Middle frontal gyrus (tissue), 1 donor: ENCODE measurements around the gene CAPZA2.
"Not testable (repeated sequence)": the region's sequence is repeated elsewhere in the genome, so short reads cannot be mapped to it uniquely, and the experiment has no call there.

Experiments
- DNase-seq: peaks from one replicate; pipeline ENCODE4 v3.0.0-alpha.2; 2015; ENCODE audit warnings: low spot score; ENCODE audit errors: extremely low spot score

The CAPZA2 gene

DNA sequence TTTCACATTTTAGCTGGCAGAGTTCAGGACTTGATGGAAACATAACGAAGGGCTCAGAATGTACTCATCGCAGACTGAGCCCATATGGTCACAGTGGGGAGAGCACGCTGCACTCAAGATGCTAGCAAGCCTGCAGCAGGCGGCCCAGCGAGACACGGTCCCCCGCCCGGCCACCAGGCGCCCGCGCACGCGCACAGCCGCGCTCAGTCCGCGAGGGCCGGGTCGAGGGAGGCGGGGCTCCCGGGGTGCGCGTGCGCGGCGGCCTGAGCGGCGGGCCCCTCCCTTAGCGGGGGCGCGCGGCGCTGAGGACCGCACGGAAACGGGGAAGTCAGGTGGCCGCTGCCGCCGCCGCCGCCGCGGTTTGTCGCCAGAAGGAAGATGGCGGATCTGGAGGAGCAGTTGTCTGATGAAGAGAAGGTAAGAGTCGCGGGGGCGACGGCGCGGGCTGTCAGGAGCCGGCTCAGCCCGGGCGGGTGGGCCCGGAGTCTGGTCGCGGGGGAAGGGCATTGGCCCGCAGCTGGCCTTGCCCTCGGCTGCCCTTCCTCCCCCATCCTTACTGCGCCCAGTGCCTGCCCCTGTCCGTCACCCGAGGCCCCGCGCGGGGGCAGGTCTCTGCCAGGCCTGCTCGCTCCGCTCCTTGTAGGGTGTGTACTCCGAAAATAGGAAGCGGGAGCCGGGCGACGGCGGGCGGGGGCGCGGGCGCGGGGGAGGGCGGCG, at the start of gene CAPZA2:
Gene CAPZA2, plus strand, starts transcription at position 354 of the 717 bp plus-strand sequence. Its CDS starts 25 bp downstream, at position 379.
- DNase-seq: peak; percentile 86

DNA sequence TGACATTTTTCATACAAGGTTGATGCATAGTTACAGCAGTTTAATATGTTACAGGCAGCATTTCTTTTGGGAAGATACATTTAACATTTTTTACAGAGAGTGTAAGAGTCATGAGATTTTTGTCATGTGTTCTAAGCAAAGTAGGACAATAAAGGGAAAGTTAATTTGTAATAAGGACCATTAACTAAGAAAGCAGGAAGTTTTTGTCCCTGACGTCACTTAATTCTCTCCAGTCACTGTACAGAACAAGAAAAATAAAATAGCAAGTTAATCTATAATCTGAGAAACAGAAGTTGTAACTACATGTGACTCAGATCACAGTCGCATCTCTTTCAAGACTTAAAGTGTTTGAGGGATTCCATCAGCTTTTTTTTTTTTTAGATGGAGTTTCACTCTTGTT, 49.5 kb upstream of the CAPZA2 start:
- no peak for DNase-seq

DNA sequence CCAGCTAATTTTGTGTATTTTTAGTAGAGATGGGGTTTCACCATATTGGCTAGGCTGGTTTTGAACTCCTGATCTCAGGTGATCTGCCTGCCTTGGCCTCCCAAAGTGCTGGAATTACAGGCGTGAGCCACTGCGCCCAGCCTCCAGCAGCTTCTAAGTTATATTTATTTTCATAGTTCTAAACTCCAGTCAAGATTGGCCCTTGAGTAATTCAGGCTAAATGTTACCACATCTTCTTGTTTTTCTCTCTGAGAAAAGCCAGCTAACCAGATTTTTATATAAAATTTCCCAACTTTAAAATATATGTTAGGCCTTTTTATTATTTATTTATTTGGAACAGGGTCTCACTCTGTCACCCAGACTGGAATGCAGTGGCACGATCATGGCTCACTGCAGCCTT, 49.0 kb upstream of the CAPZA2 start:
- not testable (repeated sequence) for DNase-seq

DNA sequence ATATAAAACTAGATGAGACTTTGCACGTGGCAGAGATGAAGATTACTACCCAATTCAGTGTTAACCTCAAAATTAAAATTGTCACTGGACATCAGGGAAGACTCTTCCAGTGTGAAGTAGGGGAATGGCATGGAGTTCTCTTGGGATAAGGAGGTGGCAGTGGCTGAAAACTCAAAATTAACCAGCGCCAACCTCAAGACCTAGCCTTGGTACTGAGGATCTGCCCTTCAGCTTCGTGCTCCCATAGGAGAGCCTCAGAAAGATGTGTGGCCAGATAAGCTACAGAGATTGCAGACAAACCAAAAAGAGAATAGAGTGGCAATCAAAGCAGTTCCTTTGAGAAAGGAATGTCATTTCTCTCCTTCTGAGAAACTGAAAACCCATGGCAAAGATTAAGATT, 47.3 kb upstream of the CAPZA2 start:
- DNase-seq: no peak

DNA sequence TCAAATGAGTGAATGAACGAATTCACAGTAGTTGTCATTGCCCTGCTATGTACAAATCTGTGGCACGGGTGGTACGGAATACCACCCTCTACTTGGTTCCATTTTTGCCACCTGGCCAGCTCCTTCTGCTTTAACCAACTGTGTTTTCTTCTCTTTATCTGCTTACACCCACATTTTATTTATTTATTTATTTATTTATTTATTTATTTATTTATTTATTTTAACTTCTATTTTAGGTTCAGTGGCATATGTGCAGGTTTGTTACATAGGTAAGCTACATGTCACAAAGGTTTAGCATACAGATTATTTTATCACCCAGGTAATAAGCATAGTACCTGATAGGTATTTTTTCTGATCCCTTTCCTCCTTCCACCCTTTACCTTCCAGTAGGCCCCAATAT, 42.2 kb upstream of the CAPZA2 start:
- no peak for DNase-seq

DNA sequence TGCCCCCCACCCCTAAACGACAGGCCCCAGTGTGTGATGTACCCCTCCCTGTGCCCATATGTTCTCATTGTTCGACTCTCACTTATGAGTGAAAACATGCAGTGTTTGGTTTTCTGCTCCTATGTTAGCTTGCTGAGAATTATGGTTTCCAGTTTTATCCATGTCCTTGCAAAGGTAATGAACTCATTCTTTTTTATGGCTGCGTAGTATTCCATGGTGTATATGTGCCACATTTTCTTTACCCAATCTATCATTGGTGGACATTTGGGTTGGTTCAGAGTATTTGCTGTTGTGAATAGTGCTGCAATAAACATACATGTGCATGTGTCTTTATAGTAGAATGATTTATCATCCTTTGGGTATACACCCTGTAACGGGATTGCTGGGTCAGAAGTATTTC, 40.7 kb upstream of the CAPZA2 start:
- DNase-seq: not testable (repeated sequence)

DNA sequence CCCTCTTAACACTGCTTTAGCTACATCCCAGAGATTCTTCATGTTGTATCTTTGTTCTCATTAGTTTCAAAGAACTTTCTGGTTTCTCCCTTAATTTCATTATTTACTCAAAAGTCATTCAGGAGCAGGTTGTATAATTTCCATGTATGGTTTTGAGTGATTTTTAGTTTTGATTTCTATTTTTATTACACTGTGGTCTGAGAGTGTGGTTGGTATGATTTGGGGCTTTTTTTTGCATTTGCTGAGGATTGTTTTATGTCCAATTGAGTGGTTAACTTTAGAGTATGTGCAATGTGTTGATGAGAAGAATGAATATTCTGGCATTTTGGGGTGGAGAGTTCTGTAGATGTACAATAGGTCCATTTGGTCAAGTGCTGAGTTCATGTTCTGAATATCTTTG, 37.9 kb upstream of the CAPZA2 start:
- DNase-seq: no peak

DNA sequence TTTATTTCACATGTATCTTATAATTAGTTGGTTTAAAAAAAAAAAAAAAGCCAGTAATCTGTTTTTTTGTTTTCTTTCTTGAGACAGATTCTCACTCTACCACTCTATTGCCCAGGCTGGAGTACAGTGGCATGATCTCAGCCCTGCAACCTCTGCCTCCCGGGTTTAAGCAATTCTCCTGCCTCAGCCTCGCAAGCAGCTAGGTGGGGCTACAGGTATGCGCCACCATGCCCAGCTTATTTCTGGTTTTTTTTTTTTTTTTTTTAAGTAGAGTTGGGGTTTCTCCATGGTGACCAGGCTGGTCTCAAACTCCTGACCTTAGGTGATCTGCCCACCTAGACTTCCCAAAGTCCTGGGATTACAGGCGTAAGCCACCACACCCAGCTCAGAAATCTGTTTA, 34.1 kb upstream of the CAPZA2 start:
- DNase-seq: no peak

DNA sequence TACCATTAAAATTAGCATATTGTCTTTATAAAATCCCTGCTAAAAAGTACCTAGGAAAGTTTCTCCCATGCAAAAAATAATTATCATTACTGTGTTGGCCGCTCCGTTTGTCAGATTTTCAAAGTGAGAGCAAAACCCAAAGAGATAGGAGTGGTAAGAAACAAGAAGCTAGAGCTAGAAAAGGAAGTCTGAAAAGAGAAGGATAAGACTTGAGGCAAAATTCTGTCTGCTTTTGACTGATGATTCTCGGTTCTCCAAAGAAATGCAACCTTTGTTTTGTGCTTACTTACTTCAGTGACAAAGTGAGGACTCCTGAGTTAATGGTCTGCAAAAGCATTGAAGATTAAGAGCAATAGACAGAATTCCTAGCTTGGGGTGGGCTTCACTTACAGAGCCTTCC, 33.3 kb upstream of the CAPZA2 start:
- DNase-seq: no peak

DNA sequence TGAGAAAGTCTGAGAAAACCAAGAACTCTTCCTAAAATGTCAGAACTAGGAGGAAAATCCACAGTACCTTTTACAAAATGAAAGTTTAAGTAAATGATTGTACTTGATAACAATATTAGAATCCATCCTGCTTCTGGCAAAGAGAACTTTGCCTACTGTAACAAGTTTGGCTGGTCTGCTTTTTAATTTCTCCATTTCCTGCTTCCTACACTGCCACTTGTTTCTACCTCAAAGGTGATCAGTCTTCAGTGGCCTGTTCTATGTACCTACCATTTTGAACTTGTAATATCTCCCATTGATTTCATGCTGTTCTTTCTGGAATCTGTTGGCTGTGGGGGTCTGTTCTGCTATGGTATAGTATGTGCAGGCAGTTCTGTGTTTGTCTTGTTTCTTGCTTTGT, 32.9 kb upstream of the CAPZA2 start:
- DNase-seq: no peak

DNA sequence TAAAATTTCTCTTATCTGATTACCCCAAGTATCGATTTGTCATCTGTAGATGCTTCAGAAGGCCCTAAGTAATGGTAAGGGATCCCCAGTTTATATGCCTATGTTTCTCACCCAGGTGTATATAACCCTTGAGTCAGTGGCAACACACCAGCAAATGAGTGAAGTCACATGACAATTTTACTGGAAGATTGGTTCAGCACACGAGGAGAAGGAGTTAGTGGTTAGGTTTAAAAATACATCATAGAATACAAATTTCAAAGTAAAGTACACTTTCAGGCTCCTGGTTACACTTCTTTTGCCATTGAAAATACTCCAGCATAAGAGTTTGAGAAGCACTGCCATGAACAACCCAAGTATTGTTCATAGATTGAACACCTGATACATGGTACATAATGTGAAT, 29.7 kb upstream of the CAPZA2 start:
- no peak for DNase-seq

DNA sequence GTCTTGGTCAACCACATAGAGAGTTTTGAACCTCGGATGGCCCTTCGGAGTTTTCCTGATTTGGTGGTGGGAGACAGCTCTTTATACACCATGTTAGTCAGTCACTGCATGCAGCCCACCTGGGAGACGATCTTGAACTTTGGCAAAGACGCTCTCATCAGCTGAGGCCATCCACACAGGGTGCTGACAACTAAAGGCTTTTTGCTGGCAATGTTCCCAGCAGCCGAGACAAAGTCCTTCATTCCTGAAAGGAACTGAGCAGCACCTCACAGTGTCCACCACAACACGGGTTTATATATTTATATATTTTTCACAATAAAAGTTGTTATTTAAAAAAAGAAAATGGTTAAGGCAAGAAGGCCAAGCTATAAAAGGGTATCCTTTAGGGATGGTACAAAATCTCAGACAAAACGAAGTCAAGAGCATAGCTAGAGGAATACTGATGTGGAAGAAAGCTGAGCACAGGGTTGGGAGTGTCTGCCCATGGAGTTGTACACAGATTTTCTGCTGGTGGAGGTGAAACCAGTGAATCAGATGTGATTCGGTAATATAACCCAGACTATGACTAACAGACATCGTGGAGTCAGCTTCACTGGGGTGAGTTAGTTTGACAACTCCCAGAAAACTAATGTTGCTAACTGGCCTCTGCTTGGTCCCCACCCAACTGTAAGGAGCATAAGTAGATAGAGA, 27.4 kb upstream of the CAPZA2 start:
- DNase-seq: no peak

DNA sequence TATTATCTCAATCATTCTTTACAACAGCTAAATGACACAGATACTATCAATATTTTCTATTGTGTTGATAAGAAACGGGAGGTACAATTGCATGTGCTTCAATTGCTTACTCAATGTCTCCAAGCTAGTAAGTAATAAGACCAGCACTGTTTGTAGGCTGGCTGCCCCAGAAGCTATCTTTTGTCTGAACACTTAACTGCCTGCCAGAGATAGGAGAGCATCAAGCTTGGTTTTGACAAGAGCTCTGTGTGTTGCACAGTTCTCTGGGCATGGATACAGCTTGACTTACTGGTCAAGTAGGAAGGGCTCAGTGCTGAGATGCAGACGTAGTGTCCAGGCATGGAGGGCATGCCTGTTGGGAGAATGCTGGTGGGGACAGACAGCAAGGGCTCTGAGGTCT, 26.3 kb upstream of the CAPZA2 start:
- DNase-seq: no peak

DNA sequence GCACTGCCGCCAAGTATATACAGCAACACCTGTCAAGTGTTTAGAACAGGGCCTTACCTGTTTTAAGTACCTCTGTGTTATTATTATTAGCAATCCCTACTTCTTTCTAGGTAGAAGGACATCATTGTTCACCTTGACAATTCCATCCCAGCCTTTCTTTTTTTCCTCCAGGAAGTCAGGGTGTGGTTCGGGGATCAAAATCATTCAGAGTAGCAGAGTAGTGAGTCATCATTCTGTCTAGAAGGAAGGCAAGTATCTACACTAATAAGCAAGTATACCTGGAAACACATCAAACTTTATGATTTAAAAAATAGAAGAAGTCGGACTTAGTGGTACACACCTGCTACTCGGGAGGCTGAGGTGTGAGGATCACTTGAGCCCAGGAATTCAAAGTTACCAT, 25.5 kb upstream of the CAPZA2 start:
- DNase-seq: no peak

DNA sequence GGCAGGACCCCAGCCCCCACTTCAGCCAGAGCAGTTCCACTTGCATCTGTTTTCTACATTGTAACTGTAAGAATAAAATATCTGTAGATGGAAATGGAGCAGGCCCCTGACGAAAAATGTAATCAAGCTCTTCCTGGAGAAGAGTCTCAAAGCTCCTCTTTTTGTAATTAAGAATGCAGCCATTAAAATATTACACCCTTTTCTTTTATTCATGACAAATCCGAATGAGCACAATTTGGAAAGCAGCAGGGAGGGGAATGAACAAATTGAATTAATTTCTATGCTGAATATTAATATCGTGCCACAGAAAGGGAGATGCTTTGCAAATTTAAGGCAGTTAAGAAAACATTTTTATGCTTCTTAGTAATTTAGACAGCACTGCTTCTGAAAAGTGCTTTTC, 24.8 kb upstream of the CAPZA2 start:
- DNase-seq: no peak

DNA sequence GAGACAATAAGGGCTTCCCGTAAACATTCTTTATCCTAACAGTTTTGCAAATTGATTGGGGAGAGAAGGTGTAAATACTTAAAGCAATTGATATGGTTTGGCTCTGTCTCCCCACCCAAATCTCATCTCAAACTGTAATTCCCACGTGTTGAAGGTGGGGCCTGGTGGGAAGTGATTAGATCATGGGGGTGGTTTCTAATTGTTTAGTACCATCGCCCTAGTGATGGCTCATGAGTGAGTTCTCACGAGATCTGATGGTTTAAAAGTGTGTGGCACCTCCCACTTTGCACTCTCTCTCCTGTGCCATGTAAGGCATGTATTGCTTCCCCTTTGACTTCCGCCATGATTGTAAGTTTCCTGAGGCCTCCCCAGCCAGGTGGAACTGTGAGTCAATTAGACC, 22.1 kb upstream of the CAPZA2 start:
- no peak for DNase-seq

DNA sequence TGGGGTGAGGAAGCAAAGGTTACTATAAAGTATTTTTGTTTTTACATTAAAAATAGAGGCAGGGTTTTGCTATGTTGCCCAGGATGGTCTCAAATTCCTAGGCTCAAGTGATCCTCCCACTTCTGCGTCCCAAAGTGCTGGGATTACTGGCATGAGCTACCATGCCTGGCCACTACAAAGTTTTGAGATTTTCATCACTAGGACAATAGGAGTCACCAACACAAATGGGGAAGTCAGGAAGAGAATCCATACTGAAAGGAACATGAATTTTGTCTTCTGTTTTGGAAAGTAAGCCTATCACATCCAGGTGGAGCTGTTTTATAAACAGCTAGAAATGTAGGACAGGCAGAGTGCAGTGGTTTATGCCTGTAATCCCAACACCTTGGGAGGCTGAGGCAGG, 20.0 kb upstream of the CAPZA2 start:
- no peak for DNase-seq

DNA sequence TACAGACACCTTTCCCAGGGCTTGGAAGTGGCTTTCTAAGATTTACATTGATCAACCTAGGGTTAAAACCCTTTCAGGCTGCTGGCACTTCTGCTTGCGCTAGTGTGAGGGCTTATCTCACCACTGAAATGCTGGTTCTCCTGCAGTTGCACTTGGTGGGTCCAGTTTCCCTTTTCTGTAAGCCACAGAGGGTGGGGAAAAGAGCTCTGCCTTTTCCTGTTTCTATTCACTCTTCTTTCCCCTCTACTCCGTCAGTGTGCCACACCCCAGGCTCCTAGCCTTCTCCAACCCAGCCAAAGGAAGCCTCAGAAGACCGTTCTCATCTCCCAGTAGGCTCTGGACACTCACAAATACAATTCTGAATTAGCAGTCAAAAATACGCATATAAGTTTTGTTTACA, 19.0 kb upstream of the CAPZA2 start:
- no peak for DNase-seq

DNA sequence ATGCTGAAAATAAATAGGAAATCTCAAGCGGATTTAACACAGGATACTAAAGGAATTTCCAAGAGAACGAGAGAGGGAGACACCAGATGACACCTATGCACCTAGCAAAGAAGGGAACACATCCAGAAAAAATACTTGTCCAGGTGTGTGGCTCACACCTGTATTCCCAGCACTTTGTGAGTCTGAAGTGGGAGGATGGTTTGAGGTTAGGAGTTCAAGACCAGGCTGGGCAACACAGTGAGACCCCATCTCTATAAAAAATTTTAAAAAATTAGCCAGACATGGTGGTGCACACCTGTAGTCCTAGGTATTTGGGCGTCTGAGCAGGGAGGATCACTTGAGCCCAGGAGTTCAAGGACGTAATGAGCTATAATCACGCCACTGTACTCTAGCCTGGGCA, 11.2 kb upstream of the CAPZA2 start:
- DNase-seq: no peak

DNA sequence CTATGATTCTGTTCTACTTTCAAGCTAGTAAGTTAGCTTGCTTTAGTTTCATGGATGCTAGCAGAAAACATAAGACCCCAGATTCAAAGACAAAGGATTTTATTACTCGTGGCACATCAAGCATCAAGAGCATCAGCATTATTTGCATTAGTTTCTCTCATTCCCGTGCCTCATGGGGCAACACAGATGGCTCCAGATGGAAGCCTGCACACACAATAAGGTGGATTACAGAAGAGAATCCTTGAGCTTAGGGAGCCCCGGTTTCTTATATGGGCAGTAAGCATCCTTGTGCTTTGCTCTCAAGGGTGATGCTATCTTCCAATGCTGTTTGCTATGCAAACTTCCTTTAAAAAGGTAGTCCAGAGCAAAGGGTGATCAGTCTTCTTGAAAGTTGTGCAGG, 10.7 kb upstream of the CAPZA2 start:
- DNase-seq: no peak

DNA sequence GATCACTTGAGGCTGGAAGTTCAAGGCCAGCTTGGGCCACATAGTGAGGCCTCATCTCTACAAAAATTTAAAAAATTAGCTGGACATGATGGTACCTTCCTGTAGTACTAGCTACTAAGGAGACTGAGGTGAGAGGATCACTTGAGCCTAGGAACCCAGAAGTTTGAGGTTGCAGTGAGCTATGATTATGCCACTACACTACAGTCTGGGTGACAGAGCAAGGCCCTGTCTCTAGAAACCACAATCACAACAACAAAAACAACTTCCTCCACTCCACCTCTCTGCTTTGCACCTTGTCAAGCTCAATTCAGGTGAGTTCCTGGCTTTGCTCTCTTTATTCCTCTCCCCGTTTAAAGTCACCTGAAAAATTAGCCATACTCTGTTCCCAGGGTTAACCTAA, 8.3 kb upstream of the CAPZA2 start:
- DNase-seq: no peak

DNA sequence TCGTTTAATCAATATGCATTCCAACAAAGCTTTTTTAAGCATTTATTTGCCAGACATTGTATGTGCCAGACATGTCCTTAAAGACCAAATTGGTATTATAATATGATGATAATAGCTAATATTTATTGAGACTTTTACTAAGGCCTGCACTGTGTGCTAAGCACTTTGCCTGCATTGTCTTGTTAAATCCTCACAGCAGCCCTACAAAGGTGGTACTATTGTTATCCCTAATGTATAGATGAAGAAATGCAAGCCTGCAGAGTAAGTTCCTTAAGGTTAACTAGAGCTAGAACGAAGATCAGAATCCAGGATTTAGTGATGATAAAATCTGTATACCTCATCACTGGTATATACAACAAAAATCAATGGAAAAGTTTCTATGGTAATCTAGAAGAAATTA, 5.3 kb upstream of the CAPZA2 start:
- DNase-seq: no peak

DNA sequence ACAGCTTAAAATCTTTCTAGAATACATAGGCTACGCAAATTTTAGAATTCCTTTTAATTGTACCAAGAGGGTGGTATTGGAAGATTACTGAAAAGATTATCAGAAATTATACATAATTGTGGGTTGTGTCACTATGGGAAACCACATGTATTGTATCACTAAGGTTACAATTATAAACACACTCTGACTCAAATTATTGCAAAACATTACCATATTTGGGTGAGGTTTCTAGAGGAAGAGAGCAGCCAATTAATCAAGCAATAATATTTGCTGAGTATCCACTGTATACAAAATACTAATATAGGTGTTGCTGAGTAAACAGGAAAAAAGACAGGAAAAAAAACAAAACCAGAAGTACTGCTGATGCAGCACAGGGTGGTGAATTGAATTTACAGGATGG, 3.1 kb upstream of the CAPZA2 start:
- DNase-seq: no peak
